ENCODE measurements around the gene NECAB3. TPM values are rescaled to one million over a fixed set of nuclear protein-coding genes. Genes with fewer than 3 reads are reported as not detected.

NECAB3 gene
- total RNA-seq, 4 donors from 2014 or later, result 5.6 to 44.3 (median 20.4) TPM

- intact Hi-C loops (cut with DNase I; ENCODE audit: low total_unique reads), result no loop called here
- no peaks in the 10 kb centered on the region for H3K36me3 ChIP-seq
- H3K27ac ChIP-seq, result no peak overlapping the region
- TF ChIP-seq POLR2A (IDR thresholded peaks at IDR 0.05) (no peak), CTCF (IDR thresholded peaks at IDR 0.05) (no peak)
- no peaks in the 10 kb centered on the region for H3K4me1 ChIP-seq
- no peak overlapping the region for H3K4me3 ChIP-seq
- no peaks in the 10 kb centered on the region for H3K9me3 ChIP-seq
- DNase-seq, result no peak
- no peaks in the 10 kb centered on the region for H3K27me3 ChIP-seq
These were observed 42.3 kb upstream of the NECAB3 start for GRCh38 chr20:33716498-33716897.

GRCh38 chr20:33713865-33714367 is 39.7 kb upstream of the NECAB3 start:
- H3K27ac ChIP-seq, result no peak overlapping the region
- no peaks in the 10 kb centered on the region for H3K27me3 ChIP-seq
- TF ChIP-seq POLR2A (IDR thresholded peaks at IDR 0.05), result no peak
- no peak for TF ChIP-seq CTCF (IDR thresholded peaks at IDR 0.05)
- DNase-seq, result no peak
- H3K36me3 ChIP-seq, result no peaks in the 10 kb centered on the region
- H3K4me1 ChIP-seq, result no peaks in the 10 kb centered on the region
- no peak overlapping the region for H3K4me3 ChIP-seq
- H3K9me3 ChIP-seq, result no peaks in the 10 kb centered on the region
- intact Hi-C loops (cut with DNase I; ENCODE audit: low total_unique reads), result no loop called here

- no peaks in the 10 kb centered on the region for H3K4me1 ChIP-seq
- TF ChIP-seq POLR2A (IDR thresholded peaks at IDR 0.05), result no peak
- TF ChIP-seq CTCF (IDR thresholded peaks at IDR 0.05), result no peak
- intact Hi-C loops (cut with DNase I; ENCODE audit: low total_unique reads), result no loop called here
- H3K27ac ChIP-seq, result no peak overlapping the region
- H3K4me3 ChIP-seq, result no peak overlapping the region
- no peak for DNase-seq
- H3K27me3 ChIP-seq, result no peaks in the 10 kb centered on the region
- no peaks in the 10 kb centered on the region for H3K36me3 ChIP-seq
- H3K9me3 ChIP-seq, result no peaks in the 10 kb centered on the region
These were observed 37.2 kb upstream of the NECAB3 start for GRCh38 chr20:33711446-33711738.

GRCh38 chr20:33710681-33711445 is 36.6 kb upstream of the NECAB3 start:
- no peak overlapping the region for H3K4me3 ChIP-seq
- H3K27ac ChIP-seq, result no peak overlapping the region
- H3K36me3 ChIP-seq, result no peaks in the 10 kb centered on the region
- H3K9me3 ChIP-seq, result no peaks in the 10 kb centered on the region
- H3K27me3 ChIP-seq, result no peaks in the 10 kb centered on the region
- no peaks in the 10 kb centered on the region for H3K4me1 ChIP-seq
- intact Hi-C loops (cut with DNase I; ENCODE audit: low total_unique reads), result no loop called here
- no peak for DNase-seq
- no peak for TF ChIP-seq POLR2A (IDR thresholded peaks at IDR 0.05)
- TF ChIP-seq CTCF (IDR thresholded peaks at IDR 0.05), result no peak

- DNase-seq, result no peak
- Histone ChIP-seq H3K9me3 (no peaks in the 10 kb centered on the region), H3K27me3 (no peaks in the 10 kb centered on the region), H3K27ac (no peak overlapping the region), H3K4me3 (no peak overlapping the region), H3K36me3 (no peaks in the 10 kb centered on the region), H3K4me1 (no peaks in the 10 kb centered on the region)
- no peak for TF ChIP-seq POLR2A (IDR thresholded peaks at IDR 0.05)
- TF ChIP-seq CTCF (IDR thresholded peaks at IDR 0.05), result no peak
- intact Hi-C loops (cut with DNase I; ENCODE audit: low total_unique reads), result no loop called here
These were observed 35.8 kb upstream of the NECAB3 start for GRCh38 chr20:33709905-33710541.

Data from uterus (tissue), 4 donors.